Measurements from ENCODE around the gene MISP.

DNA sequence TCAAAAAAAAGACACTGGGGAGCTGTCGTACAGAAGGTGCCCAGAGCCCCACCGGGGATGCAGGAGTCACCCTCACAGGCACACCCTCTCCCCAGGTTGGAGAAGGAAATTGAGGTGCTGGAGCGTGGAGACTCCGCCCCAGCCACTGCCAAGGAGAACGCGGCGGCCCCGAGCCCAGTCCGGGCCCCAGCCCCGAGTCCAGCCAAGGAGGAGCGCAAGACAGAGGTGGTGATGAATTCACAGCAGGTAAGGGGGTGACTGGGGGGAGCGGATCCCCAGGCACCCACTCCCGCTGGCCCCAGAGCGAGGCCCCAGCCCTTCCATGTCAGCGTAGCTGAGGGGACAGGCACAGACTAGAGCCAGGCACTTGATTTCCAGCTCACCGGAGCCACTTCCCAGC is 19.9 kb upstream of the MISP start:
- no peak for TF ChIP-seq POLR2A (IDR thresholded peaks at IDR 0.05; ENCODE audit: low read length)
- no peak for TF ChIP-seq RNF2 (IDR thresholded peaks at IDR 0.05; ENCODE audit: borderline replicate concordance, low read depth)
- TF ChIP-seq, protein P1, sequence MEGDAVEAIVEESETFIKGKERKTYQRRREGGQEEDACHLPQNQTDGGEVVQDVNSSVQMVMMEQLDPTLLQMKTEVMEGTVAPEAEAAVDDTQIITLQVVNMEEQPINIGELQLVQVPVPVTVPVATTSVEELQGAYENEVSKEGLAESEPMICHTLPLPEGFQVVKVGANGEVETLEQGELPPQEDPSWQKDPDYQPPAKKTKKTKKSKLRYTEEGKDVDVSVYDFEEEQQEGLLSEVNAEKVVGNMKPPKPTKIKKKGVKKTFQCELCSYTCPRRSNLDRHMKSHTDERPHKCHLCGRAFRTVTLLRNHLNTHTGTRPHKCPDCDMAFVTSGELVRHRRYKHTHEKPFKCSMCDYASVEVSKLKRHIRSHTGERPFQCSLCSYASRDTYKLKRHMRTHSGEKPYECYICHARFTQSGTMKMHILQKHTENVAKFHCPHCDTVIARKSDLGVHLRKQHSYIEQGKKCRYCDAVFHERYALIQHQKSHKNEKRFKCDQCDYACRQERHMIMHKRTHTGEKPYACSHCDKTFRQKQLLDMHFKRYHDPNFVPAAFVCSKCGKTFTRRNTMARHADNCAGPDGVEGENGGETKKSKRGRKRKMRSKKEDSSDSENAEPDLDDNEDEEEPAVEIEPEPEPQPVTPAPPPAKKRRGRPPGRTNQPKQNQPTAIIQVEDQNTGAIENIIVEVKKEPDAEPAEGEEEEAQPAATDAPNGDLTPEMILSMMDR (IDR thresholded peaks at IDR 0.05), result no peak
- no peak for TF ChIP-seq MAX (IDR thresholded peaks at IDR 0.05)
- TF ChIP-seq RAD21 (conservative IDR thresholded peaks at IDR 0.05 in 1 of 2, IDR thresholded peaks at IDR 0.05 in 1 of 2), result no peak
- TF ChIP-seq CHD2 (IDR thresholded peaks at IDR 0.05; ENCODE audit: low read length, partially characterized antibody), result no peak
- TF ChIP-seq NPAS2 (CRISPR knock-in tag; IDR thresholded peaks at IDR 0.05; ENCODE audit: borderline replicate concordance), result no peak
- no peak for TF ChIP-seq EP300 (IDR thresholded peaks at IDR 0.05)
